HepG2 (cell line): ENCODE data around the gene C2orf81. TPM values are rescaled to one million over a fixed set of nuclear protein-coding genes. Genes with fewer than 3 reads are reported as not detected.

ENCODE experiments used
- CEBPB ChIP-seq: IDR thresholded peaks from 2 replicates; pipeline ENCODE4 v1.6.1; 2011; ENCODE audit warnings: low read depth, low read length, improper control_type of control experiment, borderline replicate concordance
- FIP1L1 ChIP-seq: fragments of 200-400 bp; formaldehyde crosslinking; IDR thresholded peaks from 2 replicates; pipeline ENCODE4 v1.6.1; 2018; ENCODE audit warnings: low read depth, mild to moderate bottlenecking, low read length, moderate library complexity, borderline replicate concordance; ENCODE audit not compliant: insufficient read depth
- HOXA7 ChIP-seq: sonication (generic); formaldehyde crosslinking; IDR thresholded peaks from 2 replicates; pipeline ENCODE4 v1.8.1; 2022; ENCODE audit warnings: mild to moderate bottlenecking, missing genetic modification reagents, moderate library complexity
- ZBTB2 ChIP-seq: sonication (generic); formaldehyde crosslinking; IDR thresholded peaks from 2 replicates; pipeline ENCODE4 v1.8.0; 2022; ENCODE audit warnings: low read depth, missing genetic modification reagents
- ZEB1 ChIP-seq: IDR thresholded peaks from 2 replicates; pipeline ENCODE4 v1.6.1; 2012; ENCODE audit warnings: mild to moderate bottlenecking, low read depth, inconsistent platforms; ENCODE audit not compliant: insufficient replicate concordance
- ZFP82 ChIP-seq: sonication (generic); formaldehyde crosslinking; IDR thresholded peaks from 2 replicates; pipeline ENCODE4 v1.5.1; 2020; ENCODE audit warnings: mild to moderate bottlenecking, missing genetic modification reagents, borderline replicate concordance
- ZNF234 ChIP-seq: sonication (generic); formaldehyde crosslinking; conservative IDR thresholded peaks from 2 replicates; pipeline ENCODE4 v1.5.1; 2020; ENCODE audit warnings: mild to moderate bottlenecking, missing genetic modification reagents
- ZNF382 ChIP-seq: sonication (generic); formaldehyde crosslinking; IDR thresholded peaks from 2 replicates; pipeline ENCODE4 v1.5.0; 2020; ENCODE audit warnings: missing genetic modification reagents, mild to moderate bottlenecking, borderline replicate concordance
- ZNF460 ChIP-seq: sonication (generic); formaldehyde crosslinking; IDR thresholded peaks from 2 replicates; pipeline ENCODE4 v1.5.1; 2020; ENCODE audit warnings: missing genetic modification reagents, mild to moderate bottlenecking, borderline replicate concordance
- polyA plus RNA-seq, 8 experiments: library from polyadenylated mRNA; depleted of rRNA in 3 of 8; stranded (reverse) in 7 of 8; unstranded in 1 of 8; fragments of >200 nt; fragmentation: Illumina TruSeq in 4 of 8; extraction: Trizol in 4 of 8; gene quantifications; 2 replicates each; pipeline versions ENCODE4 v1.2.1 to v1.2.3, GENCODE V29; 2011 to 2016; ENCODE audit warnings: low read depth in 4 of 8, missing spikeins in 1 of 8, mixed read lengths in 1 of 8; ENCODE audit not compliant: insufficient read depth in 1 of 8
- total RNA-seq, 5 experiments: library from RNA; depleted of rRNA; stranded (reverse); fragments of >200 nt; fragmentation: Illumina TruSeq; extraction: Trizol; gene quantifications; 2 replicates each; pipeline ENCODE4 v1.2.3, GENCODE V29; 2016; ENCODE audit warnings: low read depth in 1 of 5
- TF ChIP-seq, protein P1 (sequence below): sonication (generic); formaldehyde crosslinking; IDR thresholded peaks from 2 replicates; pipeline ENCODE4 v1.4.0; 2020; ENCODE audit warnings: mild to moderate bottlenecking, missing genetic modification reagents

Gene C2orf81
- total and polyA plus RNA-seq, 2 of the 13 experiments (the other 11 are each of a cell fraction or from before 2014, with no cell fraction given): 0.15 to 0.17 TPM

- TF ChIP-seq, protein P1, sequence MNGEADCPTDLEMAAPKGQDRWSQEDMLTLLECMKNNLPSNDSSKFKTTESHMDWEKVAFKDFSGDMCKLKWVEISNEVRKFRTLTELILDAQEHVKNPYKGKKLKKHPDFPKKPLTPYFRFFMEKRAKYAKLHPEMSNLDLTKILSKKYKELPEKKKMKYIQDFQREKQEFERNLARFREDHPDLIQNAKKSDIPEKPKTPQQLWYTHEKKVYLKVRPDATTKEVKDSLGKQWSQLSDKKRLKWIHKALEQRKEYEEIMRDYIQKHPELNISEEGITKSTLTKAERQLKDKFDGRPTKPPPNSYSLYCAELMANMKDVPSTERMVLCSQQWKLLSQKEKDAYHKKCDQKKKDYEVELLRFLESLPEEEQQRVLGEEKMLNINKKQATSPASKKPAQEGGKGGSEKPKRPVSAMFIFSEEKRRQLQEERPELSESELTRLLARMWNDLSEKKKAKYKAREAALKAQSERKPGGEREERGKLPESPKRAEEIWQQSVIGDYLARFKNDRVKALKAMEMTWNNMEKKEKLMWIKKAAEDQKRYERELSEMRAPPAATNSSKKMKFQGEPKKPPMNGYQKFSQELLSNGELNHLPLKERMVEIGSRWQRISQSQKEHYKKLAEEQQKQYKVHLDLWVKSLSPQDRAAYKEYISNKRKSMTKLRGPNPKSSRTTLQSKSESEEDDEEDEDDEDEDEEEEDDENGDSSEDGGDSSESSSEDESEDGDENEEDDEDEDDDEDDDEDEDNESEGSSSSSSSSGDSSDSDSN (CRISPR knock-in tag): peak; percentile 91
- TF ChIP-seq ZBTB2 (0 out of 2 replicates have a peak, but pooled peaks have one; percentile 54), ZNF382 (CRISPR knock-in tag) (no peak), CEBPB (peak; percentile 23; the same call in 1 of the 2 replicates), FIP1L1 (no peak), ZFP82 (CRISPR knock-in tag) (no peak), HOXA7 (CRISPR knock-in tag) (no peak), ZEB1 (peak; percentile 82), ZNF234 (CRISPR knock-in tag) (no peak), ZNF460 (CRISPR knock-in tag) (peak; percentile 45; the same call in 1 of the 2 replicates)
- TF ChIP-seq, all 625 proteins: peak for 392
Observed at GRCh38 chr2:74454654-74455511, 33.5 kb upstream of the C2orf81 start, which contains the start of gene INO80B (continued).
